Lung microvascular endothelial cell (primary cell): ENCODE data around the gene KNCN. TPM values are rescaled to one million over a fixed set of nuclear protein-coding genes. Genes with fewer than 3 reads are reported as not detected.
A peak's percentile ranks its signal among the peaks of the same experiment; 100 is the strongest.

Experiments used
- DNase-seq, 2 donors: peaks; one replicate each; pipeline versions ENCODE4 v3.0.0 to v3.0.0-alpha.2; 2010; ENCODE audit warnings: low read depth in 2 of 2
- total RNA-seq: library from RNA; depleted of rRNA; stranded (reverse); fragments of >200 nt; gene quantifications from 2 replicates; pipeline ENCODE4 v1.2.1, GENCODE V29; 2014

The KNCN gene
- total RNA-seq, 1 donor from 2014 or later: not detected

- no peak for DNase-seq
These were observed 17.7 kb upstream of the KNCN start for GRCh38 chr1:46569116-46569515.

- no peak for DNase-seq
These were observed 17.0 kb upstream of the KNCN start for GRCh38 chr1:46568461-46568891.

- DNase-seq: no peak
These were observed 11.9 kb upstream of the KNCN start for GRCh38 chr1:46563341-46563740.

GRCh38 chr1:46562498-46562897 is 11.1 kb upstream of the KNCN start:
- no peak for DNase-seq

DNA sequence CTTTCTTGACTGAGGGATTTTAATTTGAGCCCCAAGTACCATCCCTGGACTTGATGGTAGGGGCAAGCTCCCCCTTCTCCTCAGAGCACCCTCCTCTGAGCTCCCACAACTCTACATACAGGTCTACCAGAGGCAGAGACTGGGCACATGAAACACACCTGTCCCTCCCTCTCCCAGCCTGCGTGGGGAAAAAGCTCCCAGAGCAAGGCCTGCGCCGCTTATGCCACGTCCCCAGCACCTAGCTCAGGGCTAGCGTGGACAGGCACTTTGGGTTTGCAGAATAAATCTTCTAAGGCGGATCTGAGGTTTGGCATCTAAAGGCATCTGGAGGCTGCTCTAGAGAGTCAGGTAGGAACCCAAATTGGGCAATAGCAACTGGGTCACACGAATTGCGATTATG is 7.5 kb upstream of the KNCN start:
- no peak for DNase-seq

- DNase-seq: no peak
These were observed 6.9 kb upstream of the KNCN start for GRCh38 chr1:46558141-46558963.

DNA sequence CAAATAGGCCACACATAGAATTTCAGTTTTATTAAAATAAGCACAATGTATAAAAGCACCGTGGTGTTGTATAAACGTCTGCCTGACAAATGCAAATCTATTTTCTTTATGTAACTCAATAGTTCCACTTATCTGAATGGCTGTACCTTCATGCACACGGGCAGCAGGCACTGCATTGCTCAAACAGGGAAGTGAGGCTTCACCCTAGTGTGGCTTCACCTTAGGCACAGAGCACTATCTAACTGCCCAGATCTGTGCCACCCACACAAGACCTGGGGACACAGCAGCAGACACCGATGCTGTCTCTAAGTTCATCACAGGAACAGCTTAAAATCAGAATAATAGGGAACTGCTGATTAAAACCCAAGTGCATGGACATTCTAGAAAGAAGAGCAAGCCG is 6.0 kb upstream of the KNCN start:
- no peak for DNase-seq

DNA sequence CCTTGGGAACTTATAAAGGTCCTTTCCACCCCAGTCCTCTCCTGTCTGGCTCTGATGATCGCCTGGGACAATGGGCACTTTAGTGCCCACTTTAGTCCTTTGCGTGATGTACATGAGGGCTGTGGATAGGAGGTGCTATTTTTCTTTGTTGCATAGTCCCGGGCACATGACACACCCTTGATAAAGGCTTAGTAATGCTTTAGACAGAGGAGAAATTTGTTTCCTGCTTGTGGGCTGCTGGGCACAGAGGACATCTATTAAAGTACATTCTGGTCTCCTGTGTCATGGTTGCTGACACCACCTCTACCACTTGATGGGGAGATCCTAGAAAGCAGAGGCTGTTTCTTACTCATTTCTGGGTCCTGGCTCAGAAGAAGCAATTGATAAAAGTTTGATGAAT is 5.4 kb upstream of the KNCN start:
- DNase-seq: peak; percentile 20 to 39

GRCh38 chr1:46555826-46556619 is 4.6 kb upstream of the KNCN start:
- DNase-seq: no peak

DNA sequence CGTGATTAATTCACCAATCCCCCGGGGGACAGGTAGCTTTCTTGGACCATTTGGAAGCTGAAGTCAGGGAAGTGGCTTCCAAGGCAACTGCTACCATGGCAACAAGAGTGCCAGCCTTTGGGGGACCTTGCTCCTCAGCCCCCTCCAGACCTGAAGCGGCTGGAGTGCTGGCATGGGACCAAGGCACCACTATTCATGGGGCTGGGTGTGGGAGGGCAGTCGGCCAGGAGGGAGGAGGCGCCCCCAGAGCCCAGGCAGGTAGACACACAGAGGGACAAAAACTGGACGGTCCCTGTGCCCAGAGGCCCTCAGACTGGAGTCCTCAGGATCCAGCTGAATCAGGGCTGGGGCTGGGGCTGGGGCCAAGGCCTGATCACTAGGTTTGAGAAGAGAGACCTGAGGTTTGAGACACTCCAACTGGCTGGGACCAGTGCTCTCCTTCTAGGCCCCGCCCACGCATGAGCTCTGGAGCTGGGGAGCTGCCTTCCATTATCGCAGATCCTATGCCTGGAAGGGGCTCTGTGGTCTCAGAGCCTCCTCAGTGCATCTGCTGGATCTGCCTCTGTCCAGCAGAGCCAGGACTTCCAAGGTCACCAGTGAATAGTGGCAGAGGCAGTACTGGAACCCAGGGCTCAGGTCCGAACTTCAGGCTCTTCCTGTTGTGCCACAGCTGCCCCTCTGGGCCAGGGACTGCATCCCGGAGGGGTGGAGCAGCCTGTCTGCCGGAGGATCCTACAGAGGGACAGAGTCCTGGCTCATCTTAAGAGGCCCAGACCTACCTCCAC is 3.3 kb upstream of the KNCN start:
- DNase-seq: no peak

DNA sequence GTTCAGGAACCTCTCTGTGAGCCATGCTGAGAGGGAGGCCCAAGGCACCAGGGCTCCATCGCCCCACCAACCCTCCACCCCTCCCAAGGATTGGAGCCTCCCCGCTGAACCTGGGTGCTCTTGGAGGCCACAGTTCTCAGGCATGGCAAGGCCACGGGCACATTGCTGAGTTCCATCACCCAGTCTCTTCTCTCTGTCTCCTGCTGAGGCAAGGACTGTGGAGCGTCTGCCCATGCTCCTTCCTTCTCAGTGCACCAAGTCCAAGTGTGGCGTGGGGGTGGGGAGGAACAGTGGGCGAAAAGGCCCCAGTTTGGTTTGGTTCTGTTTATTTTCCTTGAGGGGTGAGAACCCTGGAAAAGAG is 2.8 kb upstream of the KNCN start:
- no peak for DNase-seq

GRCh38 chr1:46553506-46553905 is 2.1 kb upstream of the KNCN start:
- no peak for DNase-seq

- DNase-seq: no peak
These were observed 1.1 kb upstream of the KNCN start for GRCh38 chr1:46552357-46553237.

GRCh38 chr1:46550751-46551231 is 656 bp downstream of the KNCN start:
- DNase-seq: no peak

DNA sequence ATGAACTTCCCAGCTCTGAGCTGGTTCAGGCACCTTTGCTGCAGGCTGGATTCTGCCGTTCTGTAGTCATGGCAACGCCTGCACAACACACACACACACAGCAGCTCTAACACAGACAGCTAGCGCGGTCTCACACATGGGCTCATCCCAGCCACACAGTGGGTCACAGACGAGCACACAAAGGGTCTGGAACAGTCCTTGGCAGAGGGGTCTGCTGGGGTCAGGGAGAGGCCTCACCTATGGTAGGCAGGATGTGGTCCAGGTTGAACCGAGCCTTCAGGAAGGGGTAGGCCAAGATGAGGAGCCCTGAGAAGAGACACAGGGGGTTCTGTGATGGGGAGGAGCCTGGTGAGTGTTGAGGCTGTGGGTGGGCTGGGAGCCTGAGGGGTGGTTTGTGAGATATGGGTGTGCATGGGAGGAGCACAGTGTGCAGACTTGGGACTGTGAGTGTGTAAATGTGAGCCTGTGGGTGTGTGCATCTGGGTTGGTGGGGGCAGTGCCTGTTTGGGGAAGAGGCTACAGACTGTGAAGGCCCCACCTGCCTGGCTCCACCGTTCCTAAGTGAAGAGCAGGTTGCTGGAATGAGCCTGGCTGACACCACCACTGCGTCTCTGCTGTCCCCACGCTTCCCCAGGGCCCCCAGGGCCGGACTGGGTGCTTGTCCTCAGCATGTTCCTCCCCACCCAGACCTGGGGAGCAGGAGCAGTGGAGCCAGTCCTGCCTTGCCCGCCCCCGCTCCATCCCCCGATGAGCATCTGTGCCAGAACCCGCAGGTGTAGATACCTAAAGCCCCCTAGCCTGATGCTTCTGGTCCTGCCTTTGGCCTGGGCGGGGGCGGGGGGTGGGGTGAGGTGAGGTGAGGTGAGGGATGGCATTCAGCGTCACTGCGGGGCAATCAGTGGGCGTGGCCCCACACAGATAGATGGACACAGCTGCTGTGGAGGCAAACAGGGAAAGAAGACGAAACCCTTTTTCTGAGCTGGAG is 1.5 kb downstream of the KNCN start:
- peak; percentile 59 to 70 for DNase-seq

GRCh38 chr1:46547481-46548383 is 3.7 kb downstream of the KNCN start:
- DNase-seq: peak; percentile 61 to 70

DNA sequence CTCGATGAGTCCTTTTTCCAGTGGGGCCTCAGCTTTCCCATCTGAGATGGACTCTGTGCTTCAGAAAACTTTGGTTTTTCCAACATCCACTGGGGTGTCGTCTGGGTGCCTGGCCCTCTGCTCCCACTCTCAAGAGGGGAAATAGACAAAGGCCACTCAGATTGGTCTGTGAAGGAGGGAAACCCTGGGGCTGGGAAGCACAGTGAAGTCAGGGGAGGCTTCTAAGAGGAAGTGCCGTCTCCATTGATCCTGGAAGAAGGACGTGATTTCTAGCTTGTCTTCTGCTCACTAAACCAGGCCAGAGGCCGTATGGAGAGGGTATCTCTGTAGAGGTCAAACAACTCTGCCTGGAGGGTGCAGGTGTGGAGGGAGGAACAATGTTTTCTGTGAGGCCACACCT is 5.2 kb downstream of the KNCN start:
- no peak for DNase-seq

- no peak for DNase-seq
These were observed 5.7 kb downstream of the KNCN start for GRCh38 chr1:46545784-46546183.
